Astrocyte of the spinal cord (primary cell): ENCODE measurements around the gene ACER1.
"Not testable (repeated sequence)": the region's sequence is repeated elsewhere in the genome, so short reads cannot be mapped to it uniquely, and the experiment has no call there.

ENCODE experiments used
- DNase-seq: peaks from one replicate; pipeline ENCODE4 v3.0.0; 2011; ENCODE audit warnings: low read depth, low spot score
- H3K4me3 ChIP-seq: 2 replicates; pipeline ENCODE4 v1.5.1; 2011; ENCODE audit warnings: low read depth, mild to moderate bottlenecking, low read length, moderate library complexity
- CTCF ChIP-seq: IDR thresholded peaks from 2 replicates; pipeline ENCODE4 v1.5.1; 2012; ENCODE audit warnings: low read depth, mild to moderate bottlenecking, low read length, inconsistent platforms
- in situ Hi-C: cut with HindIII; loops from 2 replicates; pipeline ENCODE4 v1.10.0; 2017; ENCODE audit warnings: low sequenced_read_pairs

The ACER1 gene

GRCh38 chr19:6358003-6358402 lies 24.6 kb upstream of the ACER1 start:
- no peak for TF ChIP-seq CTCF
- H3K4me3 ChIP-seq = no peak overlapping the region
- in situ Hi-C loops = no loop called here
- DNase-seq = no peak

- no peak for DNase-seq
- in situ Hi-C loops = no loop called here
- TF ChIP-seq CTCF = no peak
- H3K4me3 ChIP-seq = no peak overlapping the region
These were observed 23.8 kb upstream of the ACER1 start for GRCh38 chr19:6357174-6357573.

GRCh38 chr19:6355321-6356040 lies 22.1 kb upstream of the ACER1 start:
- in situ Hi-C loops, H3K4me3 ChIP-seq, DNase-seq: not testable (repeated sequence)

GRCh38 chr19:6354098-6354674 lies 20.8 kb upstream of the ACER1 start:
- TF ChIP-seq CTCF = peak; percentile 58
- no peak overlapping the region for H3K4me3 ChIP-seq

GRCh38 chr19:6352381-6353165 lies 19.2 kb upstream of the ACER1 start:
- in situ Hi-C loops = no loop called here
- no peak overlapping the region for H3K4me3 ChIP-seq
- TF ChIP-seq CTCF = no peak
- DNase-seq = no peak

More at GRCh38 chr19:6354098-6354674, 20.8 kb upstream of the ACER1 start:
- in situ Hi-C loops = no loop called here
- no peak for DNase-seq

GRCh38 chr19:6350688-6351087 lies 17.3 kb upstream of the ACER1 start:
- no peak for TF ChIP-seq CTCF

GRCh38 chr19:6349271-6349670 lies 15.9 kb upstream of the ACER1 start:
- H3K4me3 ChIP-seq, in situ Hi-C loops, DNase-seq: not testable (repeated sequence)

More at GRCh38 chr19:6350688-6351087, 17.3 kb upstream of the ACER1 start:
- in situ Hi-C loops = no loop called here
- DNase-seq = no peak
- H3K4me3 ChIP-seq = no peak overlapping the region
